Measurements from ENCODE around the gene BRD4. TPM values are rescaled to one million over a fixed set of nuclear protein-coding genes. Genes with fewer than 3 reads are reported as not detected.

Gene BRD4
- polyA plus RNA-seq, 1 donor from 2014 or later = 3.6 TPM

DNA sequence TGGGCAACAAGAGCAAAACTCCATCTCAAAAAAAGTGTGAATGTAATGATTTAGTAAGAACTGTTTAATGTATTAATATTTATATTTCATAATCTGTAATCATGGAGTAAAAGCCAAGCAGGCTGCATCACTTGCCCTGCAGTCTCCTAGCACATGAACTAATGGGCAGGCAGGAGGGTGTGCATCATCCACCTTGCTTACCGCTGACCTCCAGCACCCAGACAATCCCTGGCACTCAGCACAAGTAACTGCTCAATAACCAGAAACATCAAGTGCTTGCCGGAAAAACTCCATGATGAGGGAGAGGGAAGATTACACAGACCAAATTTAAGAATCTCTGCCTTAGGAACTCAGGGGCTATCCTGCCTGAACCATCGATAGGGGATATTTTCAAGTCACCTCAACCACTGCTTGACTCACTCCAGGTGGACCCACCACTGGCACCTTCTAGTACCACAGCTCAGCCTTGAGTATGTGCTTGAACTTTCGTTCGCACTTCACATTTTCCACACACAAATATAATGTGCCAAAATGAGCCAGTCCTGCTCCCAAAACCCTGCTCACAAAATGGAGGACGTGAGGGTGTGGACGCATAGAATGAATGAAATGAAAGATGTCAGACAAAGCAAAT, 18.6 kb downstream of the BRD4 start:
- Histone ChIP-seq H3K27me3 (ENCODE audit: insufficient read depth, low read depth, low read length) (no peaks in the 10 kb centered on the region), H2AFZ (ENCODE audit: low read depth, low read length) (no peak overlapping the region), H3K36me3 (ENCODE audit: insufficient read depth, low read length) (no peaks in the 10 kb centered on the region)

DNA sequence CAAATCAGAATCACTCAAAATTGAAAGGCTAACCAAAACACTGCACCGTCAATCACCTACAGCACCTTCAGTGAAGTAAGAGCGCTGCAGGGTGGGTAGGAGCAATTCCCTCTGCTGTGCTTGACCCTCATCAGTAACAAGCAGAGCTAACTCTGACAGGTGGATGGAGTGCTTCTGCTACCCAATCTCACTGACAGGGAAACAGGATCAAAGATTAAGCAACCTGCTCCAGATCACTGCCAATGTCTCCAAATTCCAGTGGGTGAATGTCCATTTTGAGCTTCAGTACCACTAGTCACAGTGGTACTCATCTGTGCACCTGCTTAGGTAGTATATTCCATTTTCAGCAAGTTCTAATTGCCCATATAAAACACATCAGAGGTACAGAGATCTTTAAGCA, 25.2 kb downstream of the BRD4 start:
- H3K79me2 ChIP-seq (replicated peaks; ENCODE audit: insufficient read depth, low read length) = peaks cover 81% of the 10 kb centered on the region
- H3K27me3 ChIP-seq (ENCODE audit: insufficient read depth, low read depth, low read length) = no peaks in the 10 kb centered on the region
- H2AFZ ChIP-seq (ENCODE audit: low read depth, low read length) = no peak overlapping the region
- H3K27ac ChIP-seq (ENCODE audit: low read length) = no peak overlapping the region
- H3K36me3 ChIP-seq (ENCODE audit: insufficient read depth, low read length) = no peaks in the 10 kb centered on the region
- H3K9ac ChIP-seq (ENCODE audit: low read length) = no peak overlapping the region
- H3K9me2 ChIP-seq (ENCODE audit: insufficient read depth, low read length) = no peaks in the 10 kb centered on the region
- H3K9me3 ChIP-seq (ENCODE audit: low read length) = peaks cover 15% of the 10 kb centered on the region
- no peaks in the 10 kb centered on the region for H3F3A ChIP-seq (ENCODE audit: insufficient read depth, low read length, poor library complexity, severe bottlenecking)
- no peak overlapping the region for H3K4me3 ChIP-seq (ENCODE audit: low read length)
- no peaks in the 10 kb centered on the region for H4K20me1 ChIP-seq (ENCODE audit: insufficient read depth)
- no peak for TF ChIP-seq MXI1 (conservative IDR thresholded peaks at IDR 0.05; ENCODE audit: poor library complexity, severe bottlenecking)
- no peak for TF ChIP-seq RAD21 (conservative IDR thresholded peaks at IDR 0.05)
- TF ChIP-seq SMC3 (conservative IDR thresholded peaks at IDR 0.05; ENCODE audit: poor library complexity) = no peak
- TF ChIP-seq, protein P1, sequence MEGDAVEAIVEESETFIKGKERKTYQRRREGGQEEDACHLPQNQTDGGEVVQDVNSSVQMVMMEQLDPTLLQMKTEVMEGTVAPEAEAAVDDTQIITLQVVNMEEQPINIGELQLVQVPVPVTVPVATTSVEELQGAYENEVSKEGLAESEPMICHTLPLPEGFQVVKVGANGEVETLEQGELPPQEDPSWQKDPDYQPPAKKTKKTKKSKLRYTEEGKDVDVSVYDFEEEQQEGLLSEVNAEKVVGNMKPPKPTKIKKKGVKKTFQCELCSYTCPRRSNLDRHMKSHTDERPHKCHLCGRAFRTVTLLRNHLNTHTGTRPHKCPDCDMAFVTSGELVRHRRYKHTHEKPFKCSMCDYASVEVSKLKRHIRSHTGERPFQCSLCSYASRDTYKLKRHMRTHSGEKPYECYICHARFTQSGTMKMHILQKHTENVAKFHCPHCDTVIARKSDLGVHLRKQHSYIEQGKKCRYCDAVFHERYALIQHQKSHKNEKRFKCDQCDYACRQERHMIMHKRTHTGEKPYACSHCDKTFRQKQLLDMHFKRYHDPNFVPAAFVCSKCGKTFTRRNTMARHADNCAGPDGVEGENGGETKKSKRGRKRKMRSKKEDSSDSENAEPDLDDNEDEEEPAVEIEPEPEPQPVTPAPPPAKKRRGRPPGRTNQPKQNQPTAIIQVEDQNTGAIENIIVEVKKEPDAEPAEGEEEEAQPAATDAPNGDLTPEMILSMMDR (IDR thresholded peaks at IDR 0.05; ENCODE audit: poor library complexity, severe bottlenecking) = no peak
- no peak for TF ChIP-seq EP300 (conservative IDR thresholded peaks at IDR 0.05; ENCODE audit: poor library complexity, severe bottlenecking)
- no peak for TF ChIP-seq TAF1 (IDR thresholded peaks at IDR 0.05; ENCODE audit: low read depth)
- TF ChIP-seq POLR2AphosphoS5 (IDR thresholded peaks at IDR 0.05) = no peak
- no peak overlapping the region for H3K4me2 ChIP-seq (ENCODE audit: low read length)

More for the DNA sequence above, 18.6 kb downstream of the BRD4 start:
- H3K79me2 ChIP-seq (replicated peaks; ENCODE audit: insufficient read depth, low read length) = peaks cover 73% of the 10 kb centered on the region
- no peaks in the 10 kb centered on the region for H3K9me3 ChIP-seq (ENCODE audit: low read length)
- TF ChIP-seq, protein P2, sequence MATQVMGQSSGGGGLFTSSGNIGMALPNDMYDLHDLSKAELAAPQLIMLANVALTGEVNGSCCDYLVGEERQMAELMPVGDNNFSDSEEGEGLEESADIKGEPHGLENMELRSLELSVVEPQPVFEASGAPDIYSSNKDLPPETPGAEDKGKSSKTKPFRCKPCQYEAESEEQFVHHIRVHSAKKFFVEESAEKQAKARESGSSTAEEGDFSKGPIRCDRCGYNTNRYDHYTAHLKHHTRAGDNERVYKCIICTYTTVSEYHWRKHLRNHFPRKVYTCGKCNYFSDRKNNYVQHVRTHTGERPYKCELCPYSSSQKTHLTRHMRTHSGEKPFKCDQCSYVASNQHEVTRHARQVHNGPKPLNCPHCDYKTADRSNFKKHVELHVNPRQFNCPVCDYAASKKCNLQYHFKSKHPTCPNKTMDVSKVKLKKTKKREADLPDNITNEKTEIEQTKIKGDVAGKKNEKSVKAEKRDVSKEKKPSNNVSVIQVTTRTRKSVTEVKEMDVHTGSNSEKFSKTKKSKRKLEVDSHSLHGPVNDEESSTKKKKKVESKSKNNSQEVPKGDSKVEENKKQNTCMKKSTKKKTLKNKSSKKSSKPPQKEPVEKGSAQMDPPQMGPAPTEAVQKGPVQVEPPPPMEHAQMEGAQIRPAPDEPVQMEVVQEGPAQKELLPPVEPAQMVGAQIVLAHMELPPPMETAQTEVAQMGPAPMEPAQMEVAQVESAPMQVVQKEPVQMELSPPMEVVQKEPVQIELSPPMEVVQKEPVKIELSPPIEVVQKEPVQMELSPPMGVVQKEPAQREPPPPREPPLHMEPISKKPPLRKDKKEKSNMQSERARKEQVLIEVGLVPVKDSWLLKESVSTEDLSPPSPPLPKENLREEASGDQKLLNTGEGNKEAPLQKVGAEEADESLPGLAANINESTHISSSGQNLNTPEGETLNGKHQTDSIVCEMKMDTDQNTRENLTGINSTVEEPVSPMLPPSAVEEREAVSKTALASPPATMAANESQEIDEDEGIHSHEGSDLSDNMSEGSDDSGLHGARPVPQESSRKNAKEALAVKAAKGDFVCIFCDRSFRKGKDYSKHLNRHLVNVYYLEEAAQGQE (IDR thresholded peaks at IDR 0.05; ENCODE audit: borderline replicate concordance) = no peak
- TF ChIP-seq SMC3 (conservative IDR thresholded peaks at IDR 0.05; ENCODE audit: poor library complexity) (no peak), POLR2AphosphoS5 (IDR thresholded peaks at IDR 0.05) (no peak), TAF1 (IDR thresholded peaks at IDR 0.05; ENCODE audit: low read depth) (no peak), EZH2 (IDR thresholded peaks at IDR 0.05; ENCODE audit: borderline replicate concordance, insufficient read depth, low read length, poor library complexity, severe bottlenecking) (no peak), EP300 (conservative IDR thresholded peaks at IDR 0.05; ENCODE audit: poor library complexity, severe bottlenecking) (no peak)
- TF ChIP-seq, protein P1 (IDR thresholded peaks at IDR 0.05; ENCODE audit: poor library complexity, severe bottlenecking) = no peak
- no peak overlapping the region for H3K9ac ChIP-seq (ENCODE audit: low read length)
- H3F3A ChIP-seq (ENCODE audit: insufficient read depth, low read length, poor library complexity, severe bottlenecking) = no peaks in the 10 kb centered on the region
- H3K4me2 ChIP-seq (ENCODE audit: low read length) = no peak overlapping the region
- H3K9me2 ChIP-seq (ENCODE audit: insufficient read depth, low read length) = no peaks in the 10 kb centered on the region
- no peak overlapping the region for H3K27ac ChIP-seq (ENCODE audit: low read length)
- H4K20me1 ChIP-seq (ENCODE audit: insufficient read depth) = peaks cover 27% of the 10 kb centered on the region
- no peak overlapping the region for H3K4me3 ChIP-seq (ENCODE audit: low read length)

All from neural cell (in vitro differentiated cells).